Measurements from ENCODE around the gene CEACAM3. TPM values are rescaled to one million over a fixed set of nuclear protein-coding genes. Genes with fewer than 3 reads are reported as not detected.

Gene CEACAM3
- total and polyA plus RNA-seq, 4 donors, result 0.37 to 0.70 (median 0.59) TPM; not detected in 1

DNA sequence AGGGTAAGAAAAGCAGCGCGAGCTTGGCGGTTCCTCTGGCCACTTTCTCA is 48.4 kb downstream of the CEACAM3 start, which contains the start of gene DMRTC2:
Gene DMRTC2, plus strand, starts transcription at position 42 of the 50 bp plus-strand sequence. CDS start 2,387 bp downstream, outside the sequence.
- TF ChIP-seq, protein P1, sequence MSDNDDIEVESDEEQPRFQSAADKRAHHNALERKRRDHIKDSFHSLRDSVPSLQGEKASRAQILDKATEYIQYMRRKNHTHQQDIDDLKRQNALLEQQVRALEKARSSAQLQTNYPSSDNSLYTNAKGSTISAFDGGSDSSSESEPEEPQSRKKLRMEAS (IDR thresholded peaks at IDR 0.05), result no peak
- TF ChIP-seq FOXA1 (IDR thresholded peaks at IDR 0.05), result no peak
- TF ChIP-seq HNF4A (conservative IDR thresholded peaks at IDR 0.05), result no peak
- no peak for TF ChIP-seq SP1 (IDR thresholded peaks at IDR 0.05)
- no peak for TF ChIP-seq EGR1 (IDR thresholded peaks at IDR 0.05; ENCODE audit: low read depth in 2 of 2)
- no peak for TF ChIP-seq TAF1 (conservative IDR thresholded peaks at IDR 0.05)
- no peak for TF ChIP-seq FOXA2 (IDR thresholded peaks at IDR 0.05)
- no peak for TF ChIP-seq NR2F2 (IDR thresholded peaks at IDR 0.05)
- TF ChIP-seq HNF4G (IDR thresholded peaks at IDR 0.05), result no peak
- TF ChIP-seq RXRA (IDR thresholded peaks at IDR 0.05), result no peak
- TF ChIP-seq, protein P2, sequence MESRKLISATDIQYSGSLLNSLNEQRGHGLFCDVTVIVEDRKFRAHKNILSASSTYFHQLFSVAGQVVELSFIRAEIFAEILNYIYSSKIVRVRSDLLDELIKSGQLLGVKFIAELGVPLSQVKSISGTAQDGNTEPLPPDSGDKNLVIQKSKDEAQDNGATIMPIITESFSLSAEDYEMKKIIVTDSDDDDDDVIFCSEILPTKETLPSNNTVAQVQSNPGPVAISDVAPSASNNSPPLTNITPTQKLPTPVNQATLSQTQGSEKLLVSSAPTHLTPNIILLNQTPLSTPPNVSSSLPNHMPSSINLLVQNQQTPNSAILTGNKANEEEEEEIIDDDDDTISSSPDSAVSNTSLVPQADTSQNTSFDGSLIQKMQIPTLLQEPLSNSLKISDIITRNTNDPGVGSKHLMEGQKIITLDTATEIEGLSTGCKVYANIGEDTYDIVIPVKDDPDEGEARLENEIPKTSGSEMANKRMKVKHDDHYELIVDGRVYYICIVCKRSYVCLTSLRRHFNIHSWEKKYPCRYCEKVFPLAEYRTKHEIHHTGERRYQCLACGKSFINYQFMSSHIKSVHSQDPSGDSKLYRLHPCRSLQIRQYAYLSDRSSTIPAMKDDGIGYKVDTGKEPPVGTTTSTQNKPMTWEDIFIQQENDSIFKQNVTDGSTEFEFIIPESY (IDR thresholded peaks at IDR 0.05), result no peak
- TF ChIP-seq RAD21 (IDR thresholded peaks at IDR 0.05), result no peak
- no peak for TF ChIP-seq GABPA (IDR thresholded peaks at IDR 0.05 in 1 of 2, conservative IDR thresholded peaks at IDR 0.05 in 1 of 2)
- TF ChIP-seq, protein P3, sequence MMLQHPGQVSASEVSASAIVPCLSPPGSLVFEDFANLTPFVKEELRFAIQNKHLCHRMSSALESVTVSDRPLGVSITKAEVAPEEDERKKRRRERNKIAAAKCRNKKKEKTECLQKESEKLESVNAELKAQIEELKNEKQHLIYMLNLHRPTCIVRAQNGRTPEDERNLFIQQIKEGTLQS (IDR thresholded peaks at IDR 0.05), result no peak
- Histone ChIP-seq H3K9ac (ENCODE audit: low read depth in 1 of 2, low read length in 2 of 2) (no peak within 1 kb of the TSS), H3K9me3 (ENCODE audit: control insufficient read depth in 4 of 4, low read length in 3 of 4) (no peaks in the 10 kb centered on the region), H3K4me1 (ENCODE audit: control insufficient read depth in 4 of 4, insufficient read depth in 4 of 4, low read length in 3 of 4) (no peaks in the 10 kb centered on the region), H3K4me3 (ENCODE audit: low read depth in 1 of 3, low read length in 3 of 3) (no peak within 1 kb of the TSS), H3K27me3 (ENCODE audit: control insufficient read depth in 4 of 4, insufficient read depth in 4 of 4, low read length in 3 of 4) (peaks cover 0 to 7% (median under 1%) of the 10 kb centered on the region in 4 donors), H3K27ac (ENCODE audit: low read depth in 1 of 2, low read length in 2 of 2) (no peak within 1 kb of the TSS), H3K36me3 (ENCODE audit: control insufficient read depth in 4 of 4, insufficient read depth in 3 of 4, low read depth in 1 of 4, low read length in 3 of 4) (no peaks in the 10 kb centered on the region)
- 94% methylated on average over 3 of the region's 3 CpGs for WGBS
- DNase-seq (ENCODE audit: low spot score), result no peak

DNA sequence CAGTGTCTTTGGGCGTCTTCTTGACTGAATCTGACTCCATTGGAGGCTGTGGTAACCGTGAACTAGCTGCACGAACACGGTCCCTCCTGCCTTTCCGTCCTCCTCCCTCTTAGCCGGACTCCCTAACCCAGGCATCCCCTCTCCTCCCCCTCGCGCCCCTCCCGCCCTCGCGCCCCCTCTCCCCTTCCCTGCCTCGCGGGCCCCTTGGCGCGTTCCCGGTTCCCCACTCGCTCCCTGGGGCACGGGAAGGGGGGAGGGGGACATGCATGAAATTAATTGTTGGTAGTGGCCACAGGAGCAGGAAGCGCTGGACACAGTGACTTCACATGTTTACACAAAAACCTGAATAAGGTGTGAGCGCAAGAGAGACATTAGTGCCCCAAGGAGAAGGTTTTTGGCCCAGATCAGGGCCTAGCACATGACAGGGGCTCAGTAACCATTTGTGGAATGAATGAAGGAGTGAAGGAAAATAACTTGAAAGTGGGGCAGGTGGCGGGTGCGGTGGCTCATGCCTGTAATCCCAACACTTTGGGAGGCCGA is 48.7 kb downstream of the CEACAM3 start:
- TF ChIP-seq HNF4A (conservative IDR thresholded peaks at IDR 0.05) (no peak), RAD21 (IDR thresholded peaks at IDR 0.05) (no peak), FOXA2 (IDR thresholded peaks at IDR 0.05) (no peak), RXRA (IDR thresholded peaks at IDR 0.05) (no peak), EGR1 (IDR thresholded peaks at IDR 0.05; ENCODE audit: low read depth in 2 of 2) (no peak), NR2F2 (IDR thresholded peaks at IDR 0.05) (no peak), HNF4G (IDR thresholded peaks at IDR 0.05) (no peak), JUND (IDR thresholded peaks at IDR 0.05) (no peak), SP1 (IDR thresholded peaks at IDR 0.05) (no peak), FOXA1 (IDR thresholded peaks at IDR 0.05) (no peak), GABPA (IDR thresholded peaks at IDR 0.05 in 1 of 2, conservative IDR thresholded peaks at IDR 0.05 in 1 of 2) (no peak), TAF1 (conservative IDR thresholded peaks at IDR 0.05) (no peak), YY1 (IDR thresholded peaks at IDR 0.05) (no peak)
- TF ChIP-seq, protein P4, sequence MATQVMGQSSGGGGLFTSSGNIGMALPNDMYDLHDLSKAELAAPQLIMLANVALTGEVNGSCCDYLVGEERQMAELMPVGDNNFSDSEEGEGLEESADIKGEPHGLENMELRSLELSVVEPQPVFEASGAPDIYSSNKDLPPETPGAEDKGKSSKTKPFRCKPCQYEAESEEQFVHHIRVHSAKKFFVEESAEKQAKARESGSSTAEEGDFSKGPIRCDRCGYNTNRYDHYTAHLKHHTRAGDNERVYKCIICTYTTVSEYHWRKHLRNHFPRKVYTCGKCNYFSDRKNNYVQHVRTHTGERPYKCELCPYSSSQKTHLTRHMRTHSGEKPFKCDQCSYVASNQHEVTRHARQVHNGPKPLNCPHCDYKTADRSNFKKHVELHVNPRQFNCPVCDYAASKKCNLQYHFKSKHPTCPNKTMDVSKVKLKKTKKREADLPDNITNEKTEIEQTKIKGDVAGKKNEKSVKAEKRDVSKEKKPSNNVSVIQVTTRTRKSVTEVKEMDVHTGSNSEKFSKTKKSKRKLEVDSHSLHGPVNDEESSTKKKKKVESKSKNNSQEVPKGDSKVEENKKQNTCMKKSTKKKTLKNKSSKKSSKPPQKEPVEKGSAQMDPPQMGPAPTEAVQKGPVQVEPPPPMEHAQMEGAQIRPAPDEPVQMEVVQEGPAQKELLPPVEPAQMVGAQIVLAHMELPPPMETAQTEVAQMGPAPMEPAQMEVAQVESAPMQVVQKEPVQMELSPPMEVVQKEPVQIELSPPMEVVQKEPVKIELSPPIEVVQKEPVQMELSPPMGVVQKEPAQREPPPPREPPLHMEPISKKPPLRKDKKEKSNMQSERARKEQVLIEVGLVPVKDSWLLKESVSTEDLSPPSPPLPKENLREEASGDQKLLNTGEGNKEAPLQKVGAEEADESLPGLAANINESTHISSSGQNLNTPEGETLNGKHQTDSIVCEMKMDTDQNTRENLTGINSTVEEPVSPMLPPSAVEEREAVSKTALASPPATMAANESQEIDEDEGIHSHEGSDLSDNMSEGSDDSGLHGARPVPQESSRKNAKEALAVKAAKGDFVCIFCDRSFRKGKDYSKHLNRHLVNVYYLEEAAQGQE (IDR thresholded peaks at IDR 0.05), result no peak
- TF ChIP-seq, protein P3 (IDR thresholded peaks at IDR 0.05), result no peak
- TF ChIP-seq, protein P5, sequence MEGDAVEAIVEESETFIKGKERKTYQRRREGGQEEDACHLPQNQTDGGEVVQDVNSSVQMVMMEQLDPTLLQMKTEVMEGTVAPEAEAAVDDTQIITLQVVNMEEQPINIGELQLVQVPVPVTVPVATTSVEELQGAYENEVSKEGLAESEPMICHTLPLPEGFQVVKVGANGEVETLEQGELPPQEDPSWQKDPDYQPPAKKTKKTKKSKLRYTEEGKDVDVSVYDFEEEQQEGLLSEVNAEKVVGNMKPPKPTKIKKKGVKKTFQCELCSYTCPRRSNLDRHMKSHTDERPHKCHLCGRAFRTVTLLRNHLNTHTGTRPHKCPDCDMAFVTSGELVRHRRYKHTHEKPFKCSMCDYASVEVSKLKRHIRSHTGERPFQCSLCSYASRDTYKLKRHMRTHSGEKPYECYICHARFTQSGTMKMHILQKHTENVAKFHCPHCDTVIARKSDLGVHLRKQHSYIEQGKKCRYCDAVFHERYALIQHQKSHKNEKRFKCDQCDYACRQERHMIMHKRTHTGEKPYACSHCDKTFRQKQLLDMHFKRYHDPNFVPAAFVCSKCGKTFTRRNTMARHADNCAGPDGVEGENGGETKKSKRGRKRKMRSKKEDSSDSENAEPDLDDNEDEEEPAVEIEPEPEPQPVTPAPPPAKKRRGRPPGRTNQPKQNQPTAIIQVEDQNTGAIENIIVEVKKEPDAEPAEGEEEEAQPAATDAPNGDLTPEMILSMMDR (IDR thresholded peaks at IDR 0.05; ENCODE audit: low read depth, low read length, missing input control), result no peak
- TF ChIP-seq, protein P1 (IDR thresholded peaks at IDR 0.05), result no peak
- TF ChIP-seq, protein P2 (IDR thresholded peaks at IDR 0.05), result no peak
- DNase-seq (ENCODE audit: low spot score), result no peak
- no peaks in the 10 kb centered on the region for H3K4me1 ChIP-seq (ENCODE audit: control insufficient read depth in 4 of 4, insufficient read depth in 4 of 4, low read length in 3 of 4)
- no peak overlapping the region for H3K9ac ChIP-seq (ENCODE audit: low read depth in 1 of 2, low read length in 2 of 2)
- no peak overlapping the region for H3K4me3 ChIP-seq (ENCODE audit: low read depth in 1 of 3, low read length in 3 of 3)
- H3K27me3 ChIP-seq (ENCODE audit: control insufficient read depth in 4 of 4, insufficient read depth in 4 of 4, low read length in 3 of 4), result peaks cover 0 to 7% (median under 1%) of the 10 kb centered on the region in 4 donors
- H3K27ac ChIP-seq (ENCODE audit: low read depth in 1 of 2, low read length in 2 of 2), result no peak overlapping the region
- WGBS, result 86% methylated on average over 23 of the region's 23 CpGs
- no peaks in the 10 kb centered on the region for H3K36me3 ChIP-seq (ENCODE audit: control insufficient read depth in 4 of 4, insufficient read depth in 3 of 4, low read depth in 1 of 4, low read length in 3 of 4)
- H3K9me3 ChIP-seq (ENCODE audit: control insufficient read depth in 4 of 4, low read length in 3 of 4), result no peaks in the 10 kb centered on the region

Data from liver (tissue), 9 donors.